Calu3 (cell line): Measurements from ENCODE around the gene UBAP2L. TPM values are rescaled to one million over a fixed set of nuclear protein-coding genes. Genes with fewer than 3 reads are reported as not detected.
A peak's percentile ranks its signal among the peaks of the same experiment; 100 is the strongest.
"Not testable (repeated sequence)": the region's sequence is repeated elsewhere in the genome, so short reads cannot be mapped to it uniquely, and the experiment has no call there.

Source experiments
- BruUV-seq: library from RNA; stranded (reverse); fragments of 400-500 nt; replicated peaks from 2 replicates; lab custom pipeline; 2021; lab: Mats Ljungman, UMichigan
- CTCF ChIA-PET: fragments of 300-600 bp; sonication (Branson Sonifier 250); formaldehyde crosslinking; loops from one replicate; lab custom pipeline; 2022; ENCODE audit warnings: antibody characterized with exemption; lab: Charles Lee
- DNase-seq: peaks from one replicate; pipeline ENCODE4 v3.0.0; 2022
- H3K27ac Mint-ChIP-seq: one replicate; pipeline ENCODE4 v1.8.0; 2022; ENCODE audit warnings: mixed read lengths; ENCODE audit not compliant: unreplicated experiment
- H3K27me3 Mint-ChIP-seq: one replicate; pipeline ENCODE4 v1.8.0; 2022; ENCODE audit warnings: mixed read lengths; ENCODE audit not compliant: unreplicated experiment
- H3K36me3 Mint-ChIP-seq: one replicate; pipeline ENCODE4 v1.8.0; 2022; ENCODE audit warnings: mild to moderate bottlenecking, moderate library complexity, mixed read lengths; ENCODE audit not compliant: insufficient read depth, unreplicated experiment
- H3K4me1 Mint-ChIP-seq: one replicate; pipeline ENCODE4 v1.8.0; 2022; ENCODE audit warnings: mild to moderate bottlenecking, low read depth, mixed read lengths; ENCODE audit not compliant: unreplicated experiment
- H3K4me3 Mint-ChIP-seq: one replicate; pipeline ENCODE4 v1.8.0; 2022; ENCODE audit warnings: mild to moderate bottlenecking, low read depth, moderate library complexity, mixed read lengths; ENCODE audit not compliant: unreplicated experiment
- H3K9me3 Mint-ChIP-seq: one replicate; pipeline ENCODE4 v1.8.0; 2022; ENCODE audit warnings: low read depth, mixed read lengths; ENCODE audit not compliant: unreplicated experiment
- CTCF ChIP-seq: fragments of 200-600 bp; IDR thresholded peaks from one replicate; pipeline ENCODE4 v1.8.0; 2022; ENCODE audit warnings: antibody characterized with exemption; ENCODE audit not compliant: unreplicated experiment
- intact Hi-C: fragments of 100-400 bp; cut with micrococcal nuclease; formaldehyde crosslinking; loops from one replicate; pipeline ENCODE4 v1.10.0; 2022; ENCODE audit not compliant: unreplicated experiment
- total RNA-seq: library from RNA; stranded (reverse); gene quantifications from 2 replicates; pipeline ENCODE4 v1.2.3, GENCODE V29; 2022

Gene UBAP2L
- total RNA-seq, 1 experiment from 2014 or later, result 250 TPM

- BruUV-seq, result no TSS peak
- Mint-ChIP-seq H3K27ac (peak within 1 kb of the TSS; percentile 98), H3K27me3 (no peaks in the 10 kb centered on the region), H3K36me3 (peaks cover 64% of the 10 kb centered on the region), H3K9me3 (no peaks in the 10 kb centered on the region), H3K4me1 (peaks cover 9% of the 10 kb centered on the region), H3K4me3 (peak within 1 kb of the TSS; percentile 98)
- peak; percentile 83 for TF ChIP-seq CTCF
- peak; percentile 91 for DNase-seq
- CTCF ChIA-PET, result interaction anchor here (0.6 to 2.6 kb wide), 6 partner anchors 17 to 1623 kb away, joined by 3 to 12 read pairs (median 4); partner anchors contain the start of gene SLC27A3
- intact Hi-C loops, result loop anchor here (1.0 to 2.0 kb wide), 2 partner anchors 73 to 86 kb away; no protein-coding TSS in a partner anchor
Measured at GRCh38 chr1:154272217-154272998, 51.7 kb downstream of the UBAP2L start, which contains the start of gene HAX1. HAX1 (plus strand) TSS chr1:154272629; CDS start chr1:154272724, 95 bp downstream.

GRCh38 chr1:154272999-154273563 lies 52.3 kb downstream of the UBAP2L start:
- peak overlapping the region; percentile 98 for H3K27ac Mint-ChIP-seq
- TSS peak; percentile 73 for BruUV-seq
- intact Hi-C loops, result loop anchor here (1.0 to 2.0 kb wide), 2 partner anchors 74 to 86 kb away; no protein-coding TSS in a partner anchor
- no peaks in the 10 kb centered on the region for H3K27me3 Mint-ChIP-seq
- peaks cover 9% of the 10 kb centered on the region for H3K4me1 Mint-ChIP-seq
- H3K4me3 Mint-ChIP-seq, result peak overlapping the region; percentile 98
- no peak for TF ChIP-seq CTCF
- peaks cover 61% of the 10 kb centered on the region for H3K36me3 Mint-ChIP-seq
- CTCF ChIA-PET, result interaction anchor here (0.6 to 2.6 kb wide), 4 partner anchors 16 to 498 kb away, joined by 3 to 12 read pairs (median 4); partner anchors contain the start of gene SLC27A3
- H3K9me3 Mint-ChIP-seq, result no peaks in the 10 kb centered on the region
- no peak for DNase-seq

- H3K27me3 Mint-ChIP-seq, result no peaks in the 10 kb centered on the region
- H3K36me3 Mint-ChIP-seq, result peaks cover 38% of the 10 kb centered on the region
- no peaks in the 10 kb centered on the region for H3K9me3 Mint-ChIP-seq
- no peak overlapping the region for H3K4me3 Mint-ChIP-seq
- peaks cover under 1% of the 10 kb centered on the region for H3K4me1 Mint-ChIP-seq
- peak; percentile 31 for DNase-seq
- CTCF ChIA-PET, result interaction anchor here (0.6 to 2.1 kb wide), 3 partner anchors 17 to 549 kb away, joined by 3 to 8 read pairs (median 4); partner anchors contain the start of gene INTS3
- intact Hi-C loops, result no loop called here
- no TSS peak for BruUV-seq
- TF ChIP-seq CTCF, result peak; percentile 43
- no peak overlapping the region for H3K27ac Mint-ChIP-seq
Measured at GRCh38 chr1:154276797-154277196, 56.0 kb downstream of the UBAP2L start.

- peaks cover 40% of the 10 kb centered on the region for H3K27me3 Mint-ChIP-seq
- H3K27ac Mint-ChIP-seq, CTCF ChIA-PET, DNase-seq, H3K4me3 Mint-ChIP-seq, intact Hi-C loops, BruUV-seq, H3K4me1 Mint-ChIP-seq, H3K9me3 Mint-ChIP-seq, H3K36me3 Mint-ChIP-seq: not testable (repeated sequence)
Measured at GRCh38 chr1:154287591-154287990, 66.8 kb downstream of the UBAP2L start.
